SK-N-SH treated with all-trans-retinoic acid at 6 μM for 48 hours (cell line): ENCODE data around the gene CCDC57.
"Not testable (repeated sequence)": the region's sequence is repeated elsewhere in the genome, so short reads cannot be mapped to it uniquely, and the experiment has no call there.

ENCODE experiments used
- ATAC-seq: fragments of 200-7000 bp; cut with Tn5 transposase; 3 replicates; pipeline ENCODE4 v1.9.1; 2020; ENCODE audit warnings: mild to moderate bottlenecking, moderate library complexity
- ARNTL ChIP-seq: fragments of 450-650 bp; formaldehyde crosslinking; IDR thresholded peaks from 2 replicates; pipeline ENCODE4 v1.5.0; 2020; ENCODE audit warnings: low read depth, mild to moderate bottlenecking, moderate library complexity, borderline replicate concordance
- BACH2 ChIP-seq: fragments of 250-450 bp; sonication (Bioruptor Pico); IDR thresholded peaks from 2 replicates; pipeline ENCODE4 v1.9.0; 2021; ENCODE audit warnings: mild to moderate bottlenecking, borderline replicate concordance
- CREB5 ChIP-seq: fragments of 250-450 bp; sonication (Bioruptor Pico); IDR thresholded peaks from 2 replicates; pipeline ENCODE4 v1.5.1; 2020; ENCODE audit warnings: low read depth, mild to moderate bottlenecking, moderate library complexity
- CSDC2 ChIP-seq: fragments of 250-450 bp; sonication (Bioruptor Pico); IDR thresholded peaks from 2 replicates; pipeline ENCODE4 v1.5.0; 2020; ENCODE audit warnings: mild to moderate bottlenecking, moderate library complexity
- ESRRG ChIP-seq: fragments of 250-450 bp; sonication (Bioruptor Pico); IDR thresholded peaks from 2 replicates; pipeline ENCODE4 v1.6.1; 2021; ENCODE audit warnings: mild to moderate bottlenecking
- GLIS3 ChIP-seq: fragments of 250-450 bp; sonication (Bioruptor Pico); IDR thresholded peaks from 2 replicates; pipeline ENCODE4 v1.5.0; 2020; ENCODE audit warnings: mild to moderate bottlenecking, moderate library complexity
- ISL1 ChIP-seq: fragments of 250-450 bp; sonication (Bioruptor Pico); IDR thresholded peaks from 2 replicates; pipeline ENCODE4 v2.1.2; 2022; ENCODE audit warnings: mild to moderate bottlenecking, moderate library complexity
- OSR1 ChIP-seq: fragments of 250-450 bp; sonication (Bioruptor Pico); IDR thresholded peaks from 2 replicates; pipeline ENCODE4 v1.8.0; 2022; ENCODE audit warnings: moderate library complexity, mild to moderate bottlenecking, inconsistent platforms
- PATZ1 ChIP-seq: fragments of 250-450 bp; sonication (Bioruptor Pico); IDR thresholded peaks from 2 replicates; pipeline ENCODE4 v1.8.0; 2020; ENCODE audit warnings: mild to moderate bottlenecking, moderate library complexity, borderline replicate concordance
- POU6F1 ChIP-seq: fragments of 250-450 bp; sonication (Bioruptor Pico); IDR thresholded peaks from 2 replicates; pipeline ENCODE4 v1.8.0; 2021; ENCODE audit warnings: low read depth, mild to moderate bottlenecking, moderate library complexity, borderline replicate concordance
- PPARA ChIP-seq: fragments of 250-450 bp; sonication (Bioruptor Pico); IDR thresholded peaks from 2 replicates; pipeline ENCODE4 v1.5.0; 2020; ENCODE audit warnings: mild to moderate bottlenecking, borderline replicate concordance
- SNAI2 ChIP-seq: fragments of 250-450 bp; sonication (Bioruptor Pico); IDR thresholded peaks from 2 replicates; pipeline ENCODE4 v1.5.0; 2020; ENCODE audit warnings: mild to moderate bottlenecking, moderate library complexity
- TCF4 ChIP-seq: fragments of 250-450 bp; sonication (Bioruptor Pico); IDR thresholded peaks from 2 replicates; pipeline ENCODE4 v1.8.0; 2021; ENCODE audit warnings: mild to moderate bottlenecking, moderate library complexity, borderline replicate concordance
- TOX ChIP-seq: fragments of 250-450 bp; sonication (Bioruptor Pico); IDR thresholded peaks from 2 replicates; pipeline ENCODE4 v1.8.0; 2021; ENCODE audit warnings: mild to moderate bottlenecking, moderate library complexity, borderline replicate concordance
- TSHZ2 ChIP-seq: fragments of 250-450 bp; sonication (Bioruptor Pico); IDR thresholded peaks from 2 replicates; pipeline ENCODE4 v1.5.0; 2020; ENCODE audit warnings: mild to moderate bottlenecking, moderate library complexity
- ZC3H10 ChIP-seq: fragments of 250-450 bp; sonication (Bioruptor Pico); IDR thresholded peaks from 2 replicates; pipeline ENCODE4 v1.5.1; 2021; ENCODE audit warnings: mild to moderate bottlenecking, moderate library complexity
- ZFP3 ChIP-seq: fragments of 250-450 bp; sonication (Bioruptor Pico); IDR thresholded peaks from 2 replicates; pipeline ENCODE4 v1.5.0; 2020; ENCODE audit warnings: mild to moderate bottlenecking, moderate library complexity
- ZFP30 ChIP-seq: fragments of 450-650 bp; formaldehyde crosslinking; IDR thresholded peaks from 2 replicates; pipeline ENCODE4 v1.5.0; 2022; ENCODE audit warnings: mild to moderate bottlenecking, moderate library complexity
- ZNF565 ChIP-seq: fragments of 450-650 bp; formaldehyde crosslinking; conservative IDR thresholded peaks from 2 replicates; pipeline ENCODE4 v1.5.0; 2020; ENCODE audit warnings: low read depth, mild to moderate bottlenecking, moderate library complexity

Gene CCDC57

GRCh38 chr17:82138511-82138992 is 74.1 kb downstream of the CCDC57 start:
- TF ChIP-seq ARNTL: no peak
- no peak for TF ChIP-seq ZC3H10 (CRISPR knock-in tag)
- no peak for TF ChIP-seq CSDC2
- no peak for TF ChIP-seq POU6F1
- no peak for TF ChIP-seq ZNF565 (CRISPR knock-in tag)
- TF ChIP-seq PATZ1 (CRISPR knock-in tag): no peak
- no peak for TF ChIP-seq TOX (CRISPR knock-in tag)
- no peak for TF ChIP-seq PPARA (CRISPR knock-in tag)
- no peak for TF ChIP-seq ZFP30 (CRISPR knock-in tag)
- TF ChIP-seq BACH2 (CRISPR knock-in tag): no peak
- TF ChIP-seq GLIS3 (CRISPR knock-in tag): no peak
- TF ChIP-seq ZFP3 (CRISPR knock-in tag): no peak
- no peak for TF ChIP-seq ISL1
- TF ChIP-seq CREB5 (CRISPR knock-in tag): no peak
- TF ChIP-seq SNAI2 (CRISPR knock-in tag): no peak
- ATAC-seq: no peak

GRCh38 chr17:82134101-82134500 is 78.5 kb downstream of the CCDC57 start:
- ATAC-seq: no peak
- TF ChIP-seq PPARA (CRISPR knock-in tag) (no peak), OSR1 (CRISPR knock-in tag) (no peak), TCF4 (CRISPR knock-in tag) (no peak), ESRRG (CRISPR knock-in tag) (no peak), CREB5 (CRISPR knock-in tag) (no peak), PATZ1 (CRISPR knock-in tag) (no peak), CSDC2 (no peak), TSHZ2 (CRISPR knock-in tag) (no peak)

GRCh38 chr17:82133166-82133953 is 79.3 kb downstream of the CCDC57 start:
- ATAC-seq: not testable (repeated sequence)
